Keratinocyte (primary cell): ENCODE measurements around the gene FAM50B. TPM values are rescaled to one million over a fixed set of nuclear protein-coding genes. Genes with fewer than 3 reads are reported as not detected.

Experiments
- DNase-seq: peaks from one replicate; pipeline ENCODE4 v3.0.0-alpha.2; 2011; ENCODE audit warnings: low read depth, missing footprints, low spot score
- FAIRE-seq: peaks from 2 replicates; lab custom pipeline; 2011; peaks lifted over from hg19 to GRCh38; lab: Jason Lieb, UNC
- H2AFZ ChIP-seq: 2 replicates; pipeline ENCODE4 v1.6.0; 2012; ENCODE audit warnings: low read length, control low read depth, inconsistent platforms; ENCODE audit not compliant: control insufficient read depth
- H3K27ac ChIP-seq: 2 replicates; pipeline ENCODE4 v1.5.1; 2011; ENCODE audit warnings: low read length; ENCODE audit not compliant: control insufficient read depth, insufficient read depth
- H3K27me3 ChIP-seq: 3 replicates; pipeline ENCODE4 v1.6.0; 2011; ENCODE audit warnings: low read length; ENCODE audit not compliant: control insufficient read depth, insufficient read depth; ENCODE audit errors: extremely low read depth
- H3K36me3 ChIP-seq, 2 experiments: 2 replicates in 1 of 2; 3 replicates in 1 of 2; pipeline ENCODE4 v1.5.1; 2011; ENCODE audit warnings: low read length in 2 of 2, mild to moderate bottlenecking in 1 of 2; ENCODE audit not compliant: control insufficient read depth in 2 of 2, insufficient read depth in 2 of 2; ENCODE audit errors: extremely low read depth in 1 of 2
- H3K4me1 ChIP-seq: 3 replicates; pipeline ENCODE4 v1.5.1; 2011; ENCODE audit warnings: low read length; ENCODE audit not compliant: control insufficient read depth, insufficient read depth; ENCODE audit errors: extremely low read depth
- H3K4me2 ChIP-seq: 3 replicates; pipeline ENCODE4 v1.6.0; 2011; ENCODE audit warnings: low read depth, low read length; ENCODE audit not compliant: control insufficient read depth, insufficient read depth; ENCODE audit errors: extremely low read depth
- H3K4me3 ChIP-seq, 3 experiments: fragments of 200-600 bp in 1 of 3; sonication (generic) in 1 of 3; 2 replicates in 2 of 3; 3 replicates in 1 of 3; pipeline ENCODE4 v1.5.1; 2011 to 2016; ENCODE audit warnings: low read length in 3 of 3, mild to moderate bottlenecking in 3 of 3, control low read depth in 2 of 3, inconsistent platforms in 1 of 3, low read depth in 1 of 3, mixed read lengths in 1 of 3, mixed run types in 1 of 3, moderate library complexity in 1 of 3; ENCODE audit not compliant: control insufficient read depth in 2 of 3, insufficient read depth in 2 of 3; ENCODE audit errors: extremely low read depth in 1 of 3
- H3K79me2 ChIP-seq: 2 replicates; pipeline ENCODE4 v1.6.0; 2012; ENCODE audit warnings: low read length; ENCODE audit not compliant: control insufficient read depth, insufficient read depth
- H3K9ac ChIP-seq: 3 replicates; pipeline ENCODE4 v1.6.0; 2011; ENCODE audit warnings: low read length; ENCODE audit not compliant: control insufficient read depth, insufficient read depth; ENCODE audit errors: extremely low read depth
- H3K9me1 ChIP-seq: 3 replicates; pipeline ENCODE4 v1.6.0; 2011; ENCODE audit warnings: low read length; ENCODE audit not compliant: control insufficient read depth, insufficient read depth; ENCODE audit errors: extremely low read depth
- H3K9me3 ChIP-seq: 2 replicates; pipeline ENCODE4 v1.5.1; 2012; ENCODE audit warnings: low read depth, low read length; ENCODE audit not compliant: control insufficient read depth
- H4K20me1 ChIP-seq: 3 replicates; pipeline ENCODE4 v1.6.0; 2011; ENCODE audit warnings: low read length; ENCODE audit not compliant: control insufficient read depth, insufficient read depth; ENCODE audit errors: extremely low read depth
- EZH2 ChIP-seq: IDR thresholded peaks from one replicate; pipeline ENCODE4 v1.6.1; 2012; ENCODE audit warnings: inconsistent platforms, mild to moderate bottlenecking, low read length, moderate library complexity
- dilution Hi-C: fragments of 300-500 bp; cut with MboI; formaldehyde crosslinking; loops from one replicate; pipeline ENCODE4 v1.7.0; 2020; ENCODE audit warnings: low sequenced_read_pairs; ENCODE audit not compliant: extremely low pct_ligation_motif_present
- polyA plus RNA-seq, 5 experiments: library from polyadenylated mRNA; depleted of rRNA in 3 of 5; stranded (reverse) in 3 of 5; stranded (forward) in 1 of 5; unstranded in 1 of 5; fragments of >200 nt; gene quantifications; 1 replicate in 1 of 5; 2 replicates in 3 of 5; 3 replicates in 1 of 5; pipeline versions ENCODE4 v1.2.1 to v1.2.3, GENCODE V29; 2011 to 2012; ENCODE audit warnings: missing spikeins in 2 of 5, low read depth in 1 of 5, low replicate concordance in 1 of 5
- TF ChIP-seq, protein P1 (sequence below), 3 experiments: IDR thresholded peaks in 1 of 3; conservative IDR thresholded peaks in 1 of 3; optimal IDR thresholded peaks in 1 of 3; 2 replicates in 2 of 3; 3 replicates in 1 of 3; pipeline versions ENCODE3 to v1.5.1; 2011; ENCODE audit warnings: low read length in 3 of 3, mild to moderate bottlenecking in 3 of 3, moderate library complexity in 2 of 3, control low read depth in 1 of 3, inconsistent platforms in 1 of 3; ENCODE audit not compliant: insufficient read depth in 2 of 3; ENCODE audit errors: extremely low read depth in 1 of 3

The FAM50B gene
- polyA plus RNA-seq, 1 donor (not counting 4 experiments of a cell fraction or from before 2014, with no cell fraction given) = 4.0 TPM

- H3K27me3 ChIP-seq = peaks cover 2% of the 10 kb centered on the region
- H3K9me3 ChIP-seq = no peaks in the 10 kb centered on the region
- no peaks in the 10 kb centered on the region for H3K36me3 ChIP-seq
- H4K20me1 ChIP-seq = no peaks in the 10 kb centered on the region
- no peaks in the 10 kb centered on the region for H3K9me1 ChIP-seq
- H3K4me3 ChIP-seq = no peak overlapping the region
- peaks cover 10% of the 10 kb centered on the region for H3K4me1 ChIP-seq
- no peak overlapping the region for H3K4me2 ChIP-seq
- dilution Hi-C loops = no loop called here
- H3K79me2 ChIP-seq = no peaks in the 10 kb centered on the region
- no peak overlapping the region for H3K27ac ChIP-seq
- no peak for DNase-seq
- no peak overlapping the region for H3K9ac ChIP-seq
- H2AFZ ChIP-seq = no peak overlapping the region
- TF ChIP-seq, protein P1, sequence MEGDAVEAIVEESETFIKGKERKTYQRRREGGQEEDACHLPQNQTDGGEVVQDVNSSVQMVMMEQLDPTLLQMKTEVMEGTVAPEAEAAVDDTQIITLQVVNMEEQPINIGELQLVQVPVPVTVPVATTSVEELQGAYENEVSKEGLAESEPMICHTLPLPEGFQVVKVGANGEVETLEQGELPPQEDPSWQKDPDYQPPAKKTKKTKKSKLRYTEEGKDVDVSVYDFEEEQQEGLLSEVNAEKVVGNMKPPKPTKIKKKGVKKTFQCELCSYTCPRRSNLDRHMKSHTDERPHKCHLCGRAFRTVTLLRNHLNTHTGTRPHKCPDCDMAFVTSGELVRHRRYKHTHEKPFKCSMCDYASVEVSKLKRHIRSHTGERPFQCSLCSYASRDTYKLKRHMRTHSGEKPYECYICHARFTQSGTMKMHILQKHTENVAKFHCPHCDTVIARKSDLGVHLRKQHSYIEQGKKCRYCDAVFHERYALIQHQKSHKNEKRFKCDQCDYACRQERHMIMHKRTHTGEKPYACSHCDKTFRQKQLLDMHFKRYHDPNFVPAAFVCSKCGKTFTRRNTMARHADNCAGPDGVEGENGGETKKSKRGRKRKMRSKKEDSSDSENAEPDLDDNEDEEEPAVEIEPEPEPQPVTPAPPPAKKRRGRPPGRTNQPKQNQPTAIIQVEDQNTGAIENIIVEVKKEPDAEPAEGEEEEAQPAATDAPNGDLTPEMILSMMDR (optimal IDR thresholded peaks at IDR 0.05 in 1 of 3, IDR thresholded peaks at IDR 0.05 in 1 of 3, conservative IDR thresholded peaks at IDR 0.05 in 1 of 3; ENCODE audit: extremely low read depth in 1 of 3, insufficient read depth in 2 of 3, low read length in 3 of 3) = no peak
- no peak for TF ChIP-seq EZH2
- no peak for FAIRE-seq
Measured at GRCh38 chr6:3888153-3888957, 39.2 kb downstream of the FAM50B start.

GRCh38 chr6:3890047-3890446 lies 40.9 kb downstream of the FAM50B start:
- Histone ChIP-seq H3K79me2 (no peaks in the 10 kb centered on the region), H3K9me3 (no peaks in the 10 kb centered on the region), H3K4me1 (no peaks in the 10 kb centered on the region), H2AFZ (no peak overlapping the region), H3K36me3 (no peaks in the 10 kb centered on the region), H3K4me3 (no peak overlapping the region), H3K9ac (no peak overlapping the region), H3K4me2 (no peak overlapping the region), H3K27me3 (peaks cover 2% of the 10 kb centered on the region), H3K27ac (no peak overlapping the region), H4K20me1 (no peaks in the 10 kb centered on the region), H3K9me1 (no peaks in the 10 kb centered on the region)
- DNase-seq (no peak), FAIRE-seq (no peak)
- dilution Hi-C loops = no loop called here
- no peak for TF ChIP-seq EZH2
- TF ChIP-seq, protein P1 (optimal IDR thresholded peaks at IDR 0.05 in 1 of 3, IDR thresholded peaks at IDR 0.05 in 1 of 3, conservative IDR thresholded peaks at IDR 0.05 in 1 of 3; ENCODE audit: extremely low read depth in 1 of 3, insufficient read depth in 2 of 3, low read length in 3 of 3) = no peak
